Fibroblast of villous mesenchyme (primary cell): Measurements from ENCODE around the gene BARX2. TPM values are rescaled to one million over a fixed set of nuclear protein-coding genes. Genes with fewer than 3 reads are reported as not detected.

Source experiments
- DNase-seq: peaks from one replicate; pipeline ENCODE4 v3.0.0-alpha.2; 2010; ENCODE audit warnings: low read depth
- H3K4me3 ChIP-seq: 2 replicates; pipeline ENCODE4 v1.5.1; 2011; ENCODE audit warnings: low read depth, mild to moderate bottlenecking, low read length
- CTCF ChIP-seq: IDR thresholded peaks from 2 replicates; pipeline ENCODE4 v1.5.1; 2012; ENCODE audit warnings: low read depth, mild to moderate bottlenecking, low read length; ENCODE audit not compliant: insufficient read depth
- total RNA-seq: library from RNA; depleted of rRNA; stranded (reverse); fragments of >200 nt; gene quantifications from 2 replicates; pipeline ENCODE4 v1.2.3, GENCODE V29; 2012

The BARX2 gene
- total RNA-seq, 1 donor, result not detected

GRCh38 chr11:129396454-129396853 is 20.8 kb downstream of the BARX2 start:
- no peak for DNase-seq
- TF ChIP-seq CTCF, result no peak
- H3K4me3 ChIP-seq, result no peak overlapping the region

- TF ChIP-seq CTCF, result no peak
- H3K4me3 ChIP-seq, result no peak overlapping the region
- no peak for DNase-seq
Measured at GRCh38 chr11:129402206-129403171, 26.8 kb downstream of the BARX2 start.

- TF ChIP-seq CTCF, result no peak
- DNase-seq, result no peak
- no peak overlapping the region for H3K4me3 ChIP-seq
Measured at GRCh38 chr11:129404731-129405130, 29.1 kb downstream of the BARX2 start.

GRCh38 chr11:129408865-129409444 is 33.3 kb downstream of the BARX2 start:
- TF ChIP-seq CTCF, result no peak
- H3K4me3 ChIP-seq, result no peak overlapping the region
- no peak for DNase-seq

GRCh38 chr11:129410395-129410960 is 34.8 kb downstream of the BARX2 start:
- no peak overlapping the region for H3K4me3 ChIP-seq
- TF ChIP-seq CTCF, result no peak
- no peak for DNase-seq

GRCh38 chr11:129412494-129412893 is 36.8 kb downstream of the BARX2 start:
- no peak for DNase-seq
- no peak for TF ChIP-seq CTCF

More at GRCh38 chr11:129412494-129412893, 36.8 kb downstream of the BARX2 start:
- no peak overlapping the region for H3K4me3 ChIP-seq
